ENCODE measurements around the gene KIF2C.

- TF ChIP-seq, protein P1, sequence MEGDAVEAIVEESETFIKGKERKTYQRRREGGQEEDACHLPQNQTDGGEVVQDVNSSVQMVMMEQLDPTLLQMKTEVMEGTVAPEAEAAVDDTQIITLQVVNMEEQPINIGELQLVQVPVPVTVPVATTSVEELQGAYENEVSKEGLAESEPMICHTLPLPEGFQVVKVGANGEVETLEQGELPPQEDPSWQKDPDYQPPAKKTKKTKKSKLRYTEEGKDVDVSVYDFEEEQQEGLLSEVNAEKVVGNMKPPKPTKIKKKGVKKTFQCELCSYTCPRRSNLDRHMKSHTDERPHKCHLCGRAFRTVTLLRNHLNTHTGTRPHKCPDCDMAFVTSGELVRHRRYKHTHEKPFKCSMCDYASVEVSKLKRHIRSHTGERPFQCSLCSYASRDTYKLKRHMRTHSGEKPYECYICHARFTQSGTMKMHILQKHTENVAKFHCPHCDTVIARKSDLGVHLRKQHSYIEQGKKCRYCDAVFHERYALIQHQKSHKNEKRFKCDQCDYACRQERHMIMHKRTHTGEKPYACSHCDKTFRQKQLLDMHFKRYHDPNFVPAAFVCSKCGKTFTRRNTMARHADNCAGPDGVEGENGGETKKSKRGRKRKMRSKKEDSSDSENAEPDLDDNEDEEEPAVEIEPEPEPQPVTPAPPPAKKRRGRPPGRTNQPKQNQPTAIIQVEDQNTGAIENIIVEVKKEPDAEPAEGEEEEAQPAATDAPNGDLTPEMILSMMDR (IDR thresholded peaks at IDR 0.05; ENCODE audit: poor library complexity, severe bottlenecking): no peak
- TF ChIP-seq SMC3 (conservative IDR thresholded peaks at IDR 0.05; ENCODE audit: poor library complexity) (no peak), TAF1 (IDR thresholded peaks at IDR 0.05; ENCODE audit: low read depth) (no peak), EP300 (conservative IDR thresholded peaks at IDR 0.05; ENCODE audit: poor library complexity, severe bottlenecking) (no peak), POLR2AphosphoS5 (IDR thresholded peaks at IDR 0.05) (no peak), EZH2 (IDR thresholded peaks at IDR 0.05; ENCODE audit: borderline replicate concordance, insufficient read depth, low read length, poor library complexity, severe bottlenecking) (no peak), RAD21 (conservative IDR thresholded peaks at IDR 0.05) (no peak)
- TF ChIP-seq, protein P2, sequence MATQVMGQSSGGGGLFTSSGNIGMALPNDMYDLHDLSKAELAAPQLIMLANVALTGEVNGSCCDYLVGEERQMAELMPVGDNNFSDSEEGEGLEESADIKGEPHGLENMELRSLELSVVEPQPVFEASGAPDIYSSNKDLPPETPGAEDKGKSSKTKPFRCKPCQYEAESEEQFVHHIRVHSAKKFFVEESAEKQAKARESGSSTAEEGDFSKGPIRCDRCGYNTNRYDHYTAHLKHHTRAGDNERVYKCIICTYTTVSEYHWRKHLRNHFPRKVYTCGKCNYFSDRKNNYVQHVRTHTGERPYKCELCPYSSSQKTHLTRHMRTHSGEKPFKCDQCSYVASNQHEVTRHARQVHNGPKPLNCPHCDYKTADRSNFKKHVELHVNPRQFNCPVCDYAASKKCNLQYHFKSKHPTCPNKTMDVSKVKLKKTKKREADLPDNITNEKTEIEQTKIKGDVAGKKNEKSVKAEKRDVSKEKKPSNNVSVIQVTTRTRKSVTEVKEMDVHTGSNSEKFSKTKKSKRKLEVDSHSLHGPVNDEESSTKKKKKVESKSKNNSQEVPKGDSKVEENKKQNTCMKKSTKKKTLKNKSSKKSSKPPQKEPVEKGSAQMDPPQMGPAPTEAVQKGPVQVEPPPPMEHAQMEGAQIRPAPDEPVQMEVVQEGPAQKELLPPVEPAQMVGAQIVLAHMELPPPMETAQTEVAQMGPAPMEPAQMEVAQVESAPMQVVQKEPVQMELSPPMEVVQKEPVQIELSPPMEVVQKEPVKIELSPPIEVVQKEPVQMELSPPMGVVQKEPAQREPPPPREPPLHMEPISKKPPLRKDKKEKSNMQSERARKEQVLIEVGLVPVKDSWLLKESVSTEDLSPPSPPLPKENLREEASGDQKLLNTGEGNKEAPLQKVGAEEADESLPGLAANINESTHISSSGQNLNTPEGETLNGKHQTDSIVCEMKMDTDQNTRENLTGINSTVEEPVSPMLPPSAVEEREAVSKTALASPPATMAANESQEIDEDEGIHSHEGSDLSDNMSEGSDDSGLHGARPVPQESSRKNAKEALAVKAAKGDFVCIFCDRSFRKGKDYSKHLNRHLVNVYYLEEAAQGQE (IDR thresholded peaks at IDR 0.05; ENCODE audit: borderline replicate concordance): no peak
Measured at GRCh38 chr1:44694863-44695478, 44.7 kb upstream of the KIF2C start.

Measured in neural cell (in vitro differentiated cells).